MCF 10A (cell line): Measurements from ENCODE around the gene ZNF296. TPM values are rescaled to one million over a fixed set of nuclear protein-coding genes. Genes with fewer than 3 reads are reported as not detected.

Experiments used
- BruUV-seq: library from RNA; stranded (reverse); fragments of 400-500 nt; replicated peaks from 2 replicates; lab custom pipeline; 2021; lab: Mats Ljungman, UMichigan
- CTCF ChIA-PET: fragments of 300-600 bp; sonication (Branson Sonifier 250); formaldehyde crosslinking; extraction: SDS; loops from one replicate; lab custom pipeline; 2021; ENCODE audit warnings: antibody characterized with exemption, inconsistent platforms; lab: Yijun Ruan, JAX
- POLR2A ChIA-PET: fragments of 300-600, 350-650 bp; sonication (Branson Sonifier 250); formaldehyde crosslinking; extraction: SDS; loops from one replicate; lab custom pipeline; 2020; ENCODE audit warnings: antibody characterized with exemption, inconsistent platforms; lab: Yijun Ruan, JAX
- DNase-seq: peaks from one replicate; pipeline ENCODE4 v3.0.0-alpha.2; 2018; ENCODE audit not compliant: unreplicated experiment
- H3K27ac Mint-ChIP-seq: one replicate; pipeline ENCODE4 v1.8.0; 2022; ENCODE audit warnings: mild to moderate bottlenecking, low read depth, mixed read lengths; ENCODE audit not compliant: unreplicated experiment
- H3K27me3 Mint-ChIP-seq: one replicate; pipeline ENCODE4 v1.8.0; 2022; ENCODE audit warnings: mixed read lengths; ENCODE audit not compliant: insufficient read depth, unreplicated experiment
- H3K36me3 Mint-ChIP-seq: one replicate; pipeline ENCODE4 v1.8.0; 2022; ENCODE audit warnings: mild to moderate bottlenecking, moderate library complexity, mixed read lengths; ENCODE audit not compliant: insufficient read depth, unreplicated experiment
- H3K4me1 Mint-ChIP-seq: one replicate; pipeline ENCODE4 v1.8.0; 2022; ENCODE audit warnings: mixed read lengths; ENCODE audit not compliant: insufficient read depth, unreplicated experiment
- H3K4me3 Mint-ChIP-seq: one replicate; pipeline ENCODE4 v1.8.0; 2022; ENCODE audit warnings: mild to moderate bottlenecking, moderate library complexity, mixed read lengths; ENCODE audit not compliant: unreplicated experiment
- H3K9me3 Mint-ChIP-seq: one replicate; pipeline ENCODE4 v1.8.0; 2022; ENCODE audit warnings: mixed read lengths; ENCODE audit not compliant: unreplicated experiment
- CTCF ChIP-seq: fragments of 200-600 bp; IDR thresholded peaks from one replicate; pipeline ENCODE4 v1.8.0; 2022; ENCODE audit warnings: antibody characterized with exemption, mild to moderate bottlenecking; ENCODE audit not compliant: unreplicated experiment
- intact Hi-C: fragments of 100-400 bp; cut with micrococcal nuclease; formaldehyde crosslinking; loops from 2 replicates; pipeline ENCODE4 v1.14.1; 2022
- total RNA-seq: library from RNA; stranded (reverse); gene quantifications from 2 replicates; pipeline ENCODE4 v1.2.3, GENCODE V29; 2022

ZNF296 gene
- total RNA-seq, 1 experiment from 2014 or later = 2.7 TPM

GRCh38 chr19:45071969-45072790 is 4.1 kb downstream of the ZNF296 start:
- no peak for DNase-seq
- intact Hi-C loops = no loop called here
- CTCF ChIA-PET = interaction anchor here (0.6 to 3.4 kb wide), 2 partner anchors 13 to 14 kb away, joined by 3 to 13 read pairs; no protein-coding TSS in a partner anchor
- H3K27me3 Mint-ChIP-seq = no peaks in the 10 kb centered on the region
- TF ChIP-seq CTCF = no peak
- H3K36me3 Mint-ChIP-seq = peaks cover 50% of the 10 kb centered on the region
- POLR2A ChIA-PET = interaction anchor here (0.6 to 1.2 kb wide), 4 partner anchors 19 to 376 kb away, joined by 3 to 9 read pairs (median 3); partner anchors contain the start of gene CLASRP
- H3K4me1 Mint-ChIP-seq = peaks cover 7% of the 10 kb centered on the region
- H3K9me3 Mint-ChIP-seq = no peaks in the 10 kb centered on the region
- H3K27ac Mint-ChIP-seq = no peak overlapping the region
- BruUV-seq = no TSS peak
- no peak overlapping the region for H3K4me3 Mint-ChIP-seq

- intact Hi-C loops = no loop called here
- Mint-ChIP-seq H3K4me3 (no peak overlapping the region), H3K27ac (no peak overlapping the region), H3K4me1 (peaks cover under 1% of the 10 kb centered on the region), H3K36me3 (peaks cover 50% of the 10 kb centered on the region), H3K27me3 (no peaks in the 10 kb centered on the region), H3K9me3 (no peaks in the 10 kb centered on the region)
- no peak for TF ChIP-seq CTCF
- CTCF ChIA-PET = interaction anchor here (3.4 kb wide), 1 partner anchor 12 kb away, joined by 13 read pairs; no protein-coding TSS in a partner anchor
- POLR2A ChIA-PET = interaction anchor here (1.1 to 1.2 kb wide), 2 partner anchors 20 to 32 kb away, joined by 3 to 9 read pairs; partner anchors contain the start of gene CLASRP
- no peak for DNase-seq
- BruUV-seq = no TSS peak
Measured at GRCh38 chr19:45071545-45071938, 4.7 kb downstream of the ZNF296 start.

GRCh38 chr19:45070861-45071544 is 5.3 kb downstream of the ZNF296 start:
- ChIA-PET CTCF (interaction anchor here (3.4 kb wide), 1 partner anchor 11 kb away, joined by 13 read pairs; no protein-coding TSS in a partner anchor), POLR2A (no interaction called here)
- no peaks in the 10 kb centered on the region for H3K4me1 Mint-ChIP-seq
- TF ChIP-seq CTCF = no peak
- H3K4me3 Mint-ChIP-seq = no peak overlapping the region
- no peak for DNase-seq
- H3K27ac Mint-ChIP-seq = no peak overlapping the region
- H3K27me3 Mint-ChIP-seq = no peaks in the 10 kb centered on the region
- H3K36me3 Mint-ChIP-seq = peaks cover 50% of the 10 kb centered on the region
- intact Hi-C loops = no loop called here
- BruUV-seq = no TSS peak
- no peaks in the 10 kb centered on the region for H3K9me3 Mint-ChIP-seq

GRCh38 chr19:45070214-45070613 is 6.1 kb downstream of the ZNF296 start:
- ChIA-PET CTCF (interaction anchor here (3.4 kb wide), 1 partner anchor 11 kb away, joined by 13 read pairs; no protein-coding TSS in a partner anchor), POLR2A (no interaction called here)
- H3K9me3 Mint-ChIP-seq = no peaks in the 10 kb centered on the region
- intact Hi-C loops = no loop called here
- DNase-seq = no peak
- no peak for TF ChIP-seq CTCF
- BruUV-seq = no TSS peak
- no peaks in the 10 kb centered on the region for H3K27me3 Mint-ChIP-seq
- H3K4me1 Mint-ChIP-seq = no peaks in the 10 kb centered on the region
- peaks cover 57% of the 10 kb centered on the region for H3K36me3 Mint-ChIP-seq
- no peak overlapping the region for H3K27ac Mint-ChIP-seq
- H3K4me3 Mint-ChIP-seq = no peak overlapping the region
